GM23338 (cell line): ENCODE results near the gene ING5.

Experiments used
- CREB1 ChIP-seq: fragments of 250-450 bp; sonication (Bioruptor Pico); IDR thresholded peaks from 2 replicates; pipeline ENCODE4 v1.5.0; 2020; ENCODE audit warnings: low read depth, mild to moderate bottlenecking, moderate library complexity
- EZH2 ChIP-seq: fragments of 200-600 bp; sonication (generic); IDR thresholded peaks from one replicate; pipeline ENCODE4 v1.8.0; 2017; ENCODE audit warnings: antibody characterized with exemption, mild to moderate bottlenecking, low read depth; ENCODE audit not compliant: unreplicated experiment
- EZH2phosphoT487 ChIP-seq: fragments of 200-600 bp; sonication (generic); IDR thresholded peaks from one replicate; pipeline ENCODE4 v1.8.1; 2018; ENCODE audit warnings: antibody characterized with exemption; ENCODE audit not compliant: unreplicated experiment
- JUNB ChIP-seq: IDR thresholded peaks from one replicate; pipeline ENCODE4 v1.6.1; 2016; ENCODE audit warnings: antibody characterized with exemption; ENCODE audit not compliant: unreplicated experiment
- POLR2AphosphoS5 ChIP-seq: IDR thresholded peaks from 2 replicates; pipeline ENCODE4 v1.6.1; 2016; ENCODE audit warnings: antibody characterized with exemption, low read depth
- ZNF114 ChIP-seq: fragments of 250-450 bp; sonication (Bioruptor Pico); IDR thresholded peaks from 2 replicates; pipeline ENCODE4 v1.5.0; 2020; ENCODE audit warnings: mild to moderate bottlenecking, moderate library complexity
- TF ChIP-seq, protein P1 (sequence below), 2 experiments: fragments of 200-600 bp in 1 of 2; sonication (generic) in 1 of 2; conservative IDR thresholded peaks; 2 replicates each; pipeline versions ENCODE4 v1.5.1 to v1.6.1; 2016 to 2017; ENCODE audit warnings: antibody characterized with exemption in 2 of 2, low read depth in 2 of 2, mild to moderate bottlenecking in 2 of 2, moderate library complexity in 1 of 2
- TF ChIP-seq, protein P2 (sequence below): IDR thresholded peaks from one replicate; pipeline ENCODE4 v1.6.1; 2018; ENCODE audit warnings: antibody characterized with exemption; ENCODE audit not compliant: unreplicated experiment

- TF ChIP-seq EZH2 (no peak), POLR2AphosphoS5 (no peak), CREB1 (no peak), EZH2phosphoT487 (no peak), JUNB (no peak), ZNF114 (CRISPR knock-in tag) (no peak)
- TF ChIP-seq, protein P1, sequence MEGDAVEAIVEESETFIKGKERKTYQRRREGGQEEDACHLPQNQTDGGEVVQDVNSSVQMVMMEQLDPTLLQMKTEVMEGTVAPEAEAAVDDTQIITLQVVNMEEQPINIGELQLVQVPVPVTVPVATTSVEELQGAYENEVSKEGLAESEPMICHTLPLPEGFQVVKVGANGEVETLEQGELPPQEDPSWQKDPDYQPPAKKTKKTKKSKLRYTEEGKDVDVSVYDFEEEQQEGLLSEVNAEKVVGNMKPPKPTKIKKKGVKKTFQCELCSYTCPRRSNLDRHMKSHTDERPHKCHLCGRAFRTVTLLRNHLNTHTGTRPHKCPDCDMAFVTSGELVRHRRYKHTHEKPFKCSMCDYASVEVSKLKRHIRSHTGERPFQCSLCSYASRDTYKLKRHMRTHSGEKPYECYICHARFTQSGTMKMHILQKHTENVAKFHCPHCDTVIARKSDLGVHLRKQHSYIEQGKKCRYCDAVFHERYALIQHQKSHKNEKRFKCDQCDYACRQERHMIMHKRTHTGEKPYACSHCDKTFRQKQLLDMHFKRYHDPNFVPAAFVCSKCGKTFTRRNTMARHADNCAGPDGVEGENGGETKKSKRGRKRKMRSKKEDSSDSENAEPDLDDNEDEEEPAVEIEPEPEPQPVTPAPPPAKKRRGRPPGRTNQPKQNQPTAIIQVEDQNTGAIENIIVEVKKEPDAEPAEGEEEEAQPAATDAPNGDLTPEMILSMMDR (conservative IDR thresholded peaks at IDR 0.05; ENCODE audit: low read depth in 2 of 2), result no peak
- TF ChIP-seq, protein P2, sequence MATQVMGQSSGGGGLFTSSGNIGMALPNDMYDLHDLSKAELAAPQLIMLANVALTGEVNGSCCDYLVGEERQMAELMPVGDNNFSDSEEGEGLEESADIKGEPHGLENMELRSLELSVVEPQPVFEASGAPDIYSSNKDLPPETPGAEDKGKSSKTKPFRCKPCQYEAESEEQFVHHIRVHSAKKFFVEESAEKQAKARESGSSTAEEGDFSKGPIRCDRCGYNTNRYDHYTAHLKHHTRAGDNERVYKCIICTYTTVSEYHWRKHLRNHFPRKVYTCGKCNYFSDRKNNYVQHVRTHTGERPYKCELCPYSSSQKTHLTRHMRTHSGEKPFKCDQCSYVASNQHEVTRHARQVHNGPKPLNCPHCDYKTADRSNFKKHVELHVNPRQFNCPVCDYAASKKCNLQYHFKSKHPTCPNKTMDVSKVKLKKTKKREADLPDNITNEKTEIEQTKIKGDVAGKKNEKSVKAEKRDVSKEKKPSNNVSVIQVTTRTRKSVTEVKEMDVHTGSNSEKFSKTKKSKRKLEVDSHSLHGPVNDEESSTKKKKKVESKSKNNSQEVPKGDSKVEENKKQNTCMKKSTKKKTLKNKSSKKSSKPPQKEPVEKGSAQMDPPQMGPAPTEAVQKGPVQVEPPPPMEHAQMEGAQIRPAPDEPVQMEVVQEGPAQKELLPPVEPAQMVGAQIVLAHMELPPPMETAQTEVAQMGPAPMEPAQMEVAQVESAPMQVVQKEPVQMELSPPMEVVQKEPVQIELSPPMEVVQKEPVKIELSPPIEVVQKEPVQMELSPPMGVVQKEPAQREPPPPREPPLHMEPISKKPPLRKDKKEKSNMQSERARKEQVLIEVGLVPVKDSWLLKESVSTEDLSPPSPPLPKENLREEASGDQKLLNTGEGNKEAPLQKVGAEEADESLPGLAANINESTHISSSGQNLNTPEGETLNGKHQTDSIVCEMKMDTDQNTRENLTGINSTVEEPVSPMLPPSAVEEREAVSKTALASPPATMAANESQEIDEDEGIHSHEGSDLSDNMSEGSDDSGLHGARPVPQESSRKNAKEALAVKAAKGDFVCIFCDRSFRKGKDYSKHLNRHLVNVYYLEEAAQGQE, result no peak
These were observed 71.9 kb downstream of the ING5 start for GRCh38 chr2:241773511-241774418.
